Fibroblast of peridontal ligament (primary cell): ENCODE results near the gene USP17L26.
"Not testable (repeated sequence)": the region's sequence is repeated elsewhere in the genome, so short reads cannot be mapped to it uniquely, and the experiment has no call there.

Experiments used
- DNase-seq: peaks from one replicate; pipeline ENCODE4 v3.0.0-alpha.2; 2010; ENCODE audit errors: extremely low read depth

Gene USP17L26, protein sequence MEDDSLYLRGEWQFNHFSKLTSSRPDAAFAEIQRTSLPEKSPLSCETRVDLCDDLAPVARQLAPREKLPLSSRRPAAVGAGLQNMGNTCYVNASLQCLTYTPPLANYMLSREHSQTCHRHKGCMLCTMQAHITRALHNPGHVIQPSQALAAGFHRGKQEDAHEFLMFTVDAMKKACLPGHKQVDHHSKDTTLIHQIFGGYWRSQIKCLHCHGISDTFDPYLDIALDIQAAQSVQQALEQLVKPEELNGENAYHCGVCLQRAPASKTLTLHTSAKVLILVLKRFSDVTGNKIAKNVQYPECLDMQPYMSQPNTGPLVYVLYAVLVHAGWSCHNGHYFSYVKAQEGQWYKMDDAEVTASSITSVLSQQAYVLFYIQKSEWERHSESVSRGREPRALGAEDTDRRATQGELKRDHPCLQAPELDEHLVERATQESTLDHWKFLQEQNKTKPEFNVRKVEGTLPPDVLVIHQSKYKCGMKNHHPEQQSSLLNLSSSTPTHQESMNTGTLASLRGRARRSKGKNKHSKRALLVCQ

DNA sequence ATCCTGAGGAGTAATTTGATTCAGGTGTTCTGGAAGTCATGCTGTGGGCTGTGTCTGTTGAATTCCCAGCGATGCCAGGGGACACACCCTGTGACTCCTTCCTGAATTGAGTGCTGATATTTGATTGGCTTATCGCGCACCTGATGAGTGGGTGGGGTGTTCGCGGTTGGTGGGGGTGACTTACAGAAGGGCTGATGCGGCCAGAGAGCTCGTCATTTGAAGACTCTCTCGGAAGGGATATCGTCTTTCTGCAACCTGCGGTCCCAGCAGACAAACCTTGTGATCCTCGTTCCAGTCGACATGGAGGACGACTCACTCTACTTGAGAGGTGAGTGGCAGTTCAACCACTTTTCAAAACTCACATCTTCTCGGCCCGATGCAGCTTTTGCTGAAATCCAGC is at the start of gene USP17L26:
TSS of gene USP17L26 (plus strand) at position 301 of the 400 bp plus-strand sequence. CDS start at position 301, 0 bp downstream.
- not testable (repeated sequence) for DNase-seq

DNA sequence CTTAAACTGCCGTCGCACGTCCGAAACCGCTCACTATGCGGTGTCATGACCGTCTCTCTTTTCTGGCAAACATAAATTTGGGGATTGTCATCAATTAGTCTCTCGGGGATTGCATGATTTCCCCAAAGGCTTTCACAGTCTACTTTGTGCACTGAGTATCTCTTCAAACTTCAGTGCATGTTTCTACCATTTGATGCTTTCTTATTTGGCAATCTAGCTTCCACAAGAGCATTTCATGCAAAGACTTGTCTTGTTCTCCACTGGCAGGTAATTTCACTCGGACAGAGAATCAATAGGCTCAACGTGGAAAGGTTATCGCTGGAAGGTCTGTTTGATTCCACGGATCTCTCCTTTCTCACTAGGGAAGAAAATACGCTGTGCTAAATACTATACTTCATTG is 10.3 kb upstream of the USP17L26 start:
- not testable (repeated sequence) for DNase-seq

DNA sequence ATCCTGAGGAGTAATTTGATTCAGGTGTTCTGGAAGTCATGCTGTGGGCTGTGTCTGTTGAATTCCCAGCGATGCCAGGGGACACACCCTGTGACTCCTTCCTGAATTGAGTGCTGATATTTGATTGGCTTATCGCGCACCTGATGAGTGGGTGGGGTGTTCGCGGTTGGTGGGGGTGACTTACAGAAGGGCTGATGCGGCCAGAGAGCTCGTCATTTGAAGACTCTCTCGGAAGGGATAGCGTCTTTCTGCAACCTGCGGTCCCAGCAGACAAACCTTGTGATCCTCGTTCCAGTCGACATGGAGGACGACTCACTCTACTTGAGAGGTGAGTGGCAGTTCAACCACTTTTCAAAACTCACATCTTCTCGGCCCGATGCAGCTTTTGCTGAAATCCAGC is 9.6 kb upstream of the USP17L26 start, which contains the start of gene USP17L24:
TSS of gene USP17L24 (plus strand) at position 301 of the 400 bp plus-strand sequence. CDS start at position 301, 0 bp downstream.
- not testable (repeated sequence) for DNase-seq

DNA sequence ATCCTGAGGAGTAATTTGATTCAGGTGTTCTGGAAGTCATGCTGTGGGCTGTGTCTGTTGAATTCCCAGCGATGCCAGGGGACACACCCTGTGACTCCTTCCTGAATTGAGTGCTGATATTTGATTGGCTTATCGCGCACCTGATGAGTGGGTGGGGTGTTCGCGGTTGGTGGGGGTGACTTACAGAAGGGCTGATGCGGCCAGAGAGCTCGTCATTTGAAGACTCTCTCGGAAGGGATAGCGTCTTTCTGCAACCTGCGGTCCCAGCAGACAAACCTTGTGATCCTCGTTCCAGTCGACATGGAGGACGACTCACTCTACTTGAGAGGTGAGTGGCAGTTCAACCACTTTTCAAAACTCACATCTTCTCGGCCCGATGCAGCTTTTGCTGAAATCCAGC is 4.8 kb upstream of the USP17L26 start, which contains the start of gene USP17L25:
TSS of gene USP17L25 (plus strand) at position 301 of the 400 bp plus-strand sequence. CDS start at position 301, 0 bp downstream.
- DNase-seq = not testable (repeated sequence)

DNA sequence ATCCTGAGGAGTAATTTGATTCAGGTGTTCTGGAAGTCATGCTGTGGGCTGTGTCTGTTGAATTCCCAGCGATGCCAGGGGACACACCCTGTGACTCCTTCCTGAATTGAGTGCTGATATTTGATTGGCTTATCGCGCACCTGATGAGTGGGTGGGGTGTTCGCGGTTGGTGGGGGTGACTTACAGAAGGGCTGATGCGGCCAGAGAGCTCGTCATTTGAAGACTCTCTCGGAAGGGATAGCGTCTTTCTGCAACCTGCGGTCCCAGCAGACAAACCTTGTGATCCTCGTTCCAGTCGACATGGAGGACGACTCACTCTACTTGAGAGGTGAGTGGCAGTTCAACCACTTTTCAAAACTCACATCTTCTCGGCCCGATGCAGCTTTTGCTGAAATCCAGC is 4.6 kb downstream of the USP17L26 start, which contains the start of gene USP17L5:
TSS of gene USP17L5 (plus strand) at position 301 of the 400 bp plus-strand sequence. CDS start at position 301, 0 bp downstream.
- not testable (repeated sequence) for DNase-seq

DNA sequence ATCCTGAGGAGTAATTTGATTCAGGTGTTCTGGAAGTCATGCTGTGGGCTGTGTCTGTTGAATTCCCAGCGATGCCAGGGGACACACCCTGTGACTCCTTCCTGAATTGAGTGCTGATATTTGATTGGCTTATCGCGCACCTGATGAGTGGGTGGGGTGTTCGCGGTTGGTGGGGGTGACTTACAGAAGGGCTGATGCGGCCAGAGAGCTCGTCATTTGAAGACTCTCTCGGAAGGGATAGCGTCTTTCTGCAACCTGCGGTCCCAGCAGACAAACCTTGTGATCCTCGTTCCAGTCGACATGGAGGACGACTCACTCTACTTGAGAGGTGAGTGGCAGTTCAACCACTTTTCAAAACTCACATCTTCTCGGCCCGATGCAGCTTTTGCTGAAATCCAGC is 9.4 kb downstream of the USP17L26 start, which contains the start of gene USP17L27:
TSS of gene USP17L27 (plus strand) at position 301 of the 400 bp plus-strand sequence. CDS start at position 301, 0 bp downstream.
- DNase-seq = not testable (repeated sequence)

DNA sequence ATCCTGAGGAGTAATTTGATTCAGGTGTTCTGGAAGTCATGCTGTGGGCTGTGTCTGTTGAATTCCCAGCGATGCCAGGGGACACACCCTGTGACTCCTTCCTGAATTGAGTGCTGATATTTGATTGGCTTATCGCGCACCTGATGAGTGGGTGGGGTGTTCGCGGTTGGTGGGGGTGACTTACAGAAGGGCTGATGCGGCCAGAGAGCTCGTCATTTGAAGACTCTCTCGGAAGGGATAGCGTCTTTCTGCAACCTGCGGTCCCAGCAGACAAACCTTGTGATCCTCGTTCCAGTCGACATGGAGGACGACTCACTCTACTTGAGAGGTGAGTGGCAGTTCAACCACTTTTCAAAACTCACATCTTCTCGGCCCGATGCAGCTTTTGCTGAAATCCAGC is 14.1 kb downstream of the USP17L26 start, which contains the start of gene USP17L28:
TSS of gene USP17L28 (plus strand) at position 301 of the 400 bp plus-strand sequence. CDS start at position 301, 0 bp downstream.
- not testable (repeated sequence) for DNase-seq

DNA sequence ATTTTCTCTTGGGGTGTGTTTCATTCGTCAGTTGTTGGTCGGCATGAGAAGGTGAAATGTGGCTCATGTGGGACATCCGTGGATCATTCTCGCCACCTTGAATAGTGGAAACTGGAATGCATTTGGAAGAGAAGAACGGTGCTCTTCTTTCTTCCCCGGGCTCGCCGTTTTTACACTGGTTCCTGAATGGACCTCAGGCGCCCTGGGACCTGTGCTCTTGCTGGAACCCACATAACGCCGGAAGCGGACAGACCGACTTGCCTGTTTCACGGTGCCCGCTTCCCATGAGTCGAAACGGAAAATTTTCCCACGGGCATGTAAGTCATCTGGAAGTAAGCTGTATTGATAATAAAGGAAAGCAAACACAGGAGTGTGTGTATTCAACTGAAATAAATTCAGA is 16.4 kb downstream of the USP17L26 start:
- DNase-seq = not testable (repeated sequence)

DNA sequence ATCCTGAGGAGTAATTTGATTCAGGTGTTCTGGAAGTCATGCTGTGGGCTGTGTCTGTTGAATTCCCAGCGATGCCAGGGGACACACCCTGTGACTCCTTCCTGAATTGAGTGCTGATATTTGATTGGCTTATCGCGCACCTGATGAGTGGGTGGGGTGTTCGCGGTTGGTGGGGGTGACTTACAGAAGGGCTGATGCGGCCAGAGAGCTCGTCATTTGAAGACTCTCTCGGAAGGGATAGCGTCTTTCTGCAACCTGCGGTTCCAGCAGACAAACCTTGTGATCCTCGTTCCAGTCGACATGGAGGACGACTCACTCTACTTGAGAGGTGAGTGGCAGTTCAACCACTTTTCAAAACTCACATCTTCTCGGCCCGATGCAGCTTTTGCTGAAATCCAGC is 18.9 kb downstream of the USP17L26 start, which contains the start of gene USP17L29:
TSS of gene USP17L29 (plus strand) at position 301 of the 400 bp plus-strand sequence. CDS start at position 301, 0 bp downstream.
- not testable (repeated sequence) for DNase-seq

DNA sequence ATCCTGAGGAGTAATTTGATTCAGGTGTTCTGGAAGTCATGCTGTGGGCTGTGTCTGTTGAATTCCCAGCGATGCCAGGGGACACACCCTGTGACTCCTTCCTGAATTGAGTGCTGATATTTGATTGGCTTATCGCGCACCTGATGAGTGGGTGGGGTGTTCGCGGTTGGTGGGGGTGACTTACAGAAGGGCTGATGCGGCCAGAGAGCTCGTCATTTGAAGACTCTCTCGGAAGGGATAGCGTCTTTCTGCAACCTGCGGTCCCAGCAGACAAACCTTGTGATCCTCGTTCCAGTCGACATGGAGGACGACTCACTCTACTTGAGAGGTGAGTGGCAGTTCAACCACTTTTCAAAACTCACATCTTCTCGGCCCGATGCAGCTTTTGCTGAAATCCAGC is 28.4 kb downstream of the USP17L26 start, which contains the start of gene USP17L30:
TSS of gene USP17L30 (plus strand) at position 301 of the 400 bp plus-strand sequence. CDS start at position 301, 0 bp downstream.
- not testable (repeated sequence) for DNase-seq

DNA sequence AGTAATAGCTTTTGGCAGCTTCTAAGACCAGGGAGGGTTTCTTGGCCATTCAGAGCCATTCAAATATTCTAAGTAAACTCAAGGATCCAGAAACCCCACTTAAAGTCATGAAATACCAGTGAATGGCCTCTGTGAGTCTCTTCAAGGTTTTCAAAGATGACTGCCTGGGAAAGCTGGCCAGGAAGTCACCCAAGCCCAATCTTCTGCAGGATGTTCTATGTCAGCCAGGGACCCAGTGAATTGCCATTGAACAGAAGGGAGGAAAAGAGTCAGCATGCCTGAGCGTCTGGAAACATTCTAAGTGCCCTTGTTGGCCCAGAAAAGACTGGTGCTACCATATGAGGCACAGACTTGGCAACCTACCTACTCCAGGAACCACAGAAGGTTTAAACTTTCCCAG is 45.4 kb downstream of the USP17L26 start:
- DNase-seq = not testable (repeated sequence)

DNA sequence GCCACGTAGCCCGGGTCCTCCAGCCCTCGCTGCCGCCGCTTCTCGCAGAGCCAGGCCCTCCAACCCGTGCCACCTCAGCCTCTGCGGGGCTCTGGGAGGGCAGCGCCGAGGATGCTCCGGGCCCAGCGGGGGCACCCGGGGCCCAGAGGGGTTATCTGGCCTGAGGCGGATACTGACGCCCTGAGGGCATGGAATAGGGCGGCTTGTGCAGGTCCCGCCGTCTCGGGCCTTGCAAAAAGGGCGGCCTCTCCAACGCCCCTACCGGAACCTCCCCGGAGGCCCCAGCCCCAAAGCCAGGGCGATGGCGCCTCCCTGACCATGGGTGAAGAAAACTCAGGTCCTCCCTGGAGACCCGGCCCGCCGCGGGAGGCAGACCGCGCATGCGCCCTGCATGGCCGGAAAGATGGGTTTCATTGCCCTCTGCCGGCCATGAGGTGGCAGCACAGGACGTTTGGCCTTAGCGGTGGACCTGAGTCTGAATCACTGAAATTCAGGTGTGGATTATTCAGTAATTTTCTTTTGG is 46.6 kb downstream of the USP17L26 start:
- DNase-seq = not testable (repeated sequence)

DNA sequence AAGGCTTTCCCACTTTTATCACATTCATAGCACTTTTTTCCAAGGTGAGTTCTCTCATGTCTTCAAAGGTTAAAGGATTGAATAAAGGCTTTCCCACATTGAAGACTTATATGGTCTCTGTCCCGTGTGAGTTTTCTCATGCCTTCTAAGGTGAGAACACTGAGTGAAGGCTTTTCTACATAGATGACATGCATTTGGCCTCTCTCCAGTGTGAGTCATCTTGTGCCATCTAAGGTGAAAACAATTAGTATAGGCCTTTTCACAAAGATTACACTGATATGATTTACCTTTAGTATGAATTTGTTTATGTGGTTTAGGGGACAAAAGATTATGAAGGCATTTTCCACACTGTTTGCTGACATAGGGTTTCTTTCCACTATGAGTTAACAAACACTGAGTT is 49.7 kb downstream of the USP17L26 start:
- DNase-seq = no peak
